ENCODE measurements around the gene HBP1. TPM values are rescaled to one million over a fixed set of nuclear protein-coding genes. Genes with fewer than 3 reads are reported as not detected.

HBP1 gene
- total RNA-seq, 1 donor from 2014 or later, result 50.9 TPM

- DNase-seq (ENCODE audit: low spot score), result no peak
- Mint-ChIP-seq H3K9me3 (ENCODE audit: unreplicated experiment) (no peaks in the 10 kb centered on the region), H3K4me1 (ENCODE audit: unreplicated experiment) (no peaks in the 10 kb centered on the region), H3K36me3 (ENCODE audit: low read depth, unreplicated experiment) (peaks cover 22% of the 10 kb centered on the region), H3K27ac (ENCODE audit: unreplicated experiment) (no peak overlapping the region), H3K27me3 (ENCODE audit: unreplicated experiment) (peaks cover 2% of the 10 kb centered on the region), H3K4me3 (ENCODE audit: unreplicated experiment) (no peak overlapping the region)
- no peak for TF ChIP-seq CTCF (IDR thresholded peaks at IDR 0.05; ENCODE audit: unreplicated experiment)
Observed at GRCh38 chr7:107207459-107207858, 38.7 kb downstream of the HBP1 start.

- Mint-ChIP-seq H3K27ac (ENCODE audit: unreplicated experiment) (no peak overlapping the region), H3K4me1 (ENCODE audit: unreplicated experiment) (no peaks in the 10 kb centered on the region), H3K9me3 (ENCODE audit: unreplicated experiment) (no peaks in the 10 kb centered on the region), H3K4me3 (ENCODE audit: unreplicated experiment) (no peak overlapping the region), H3K27me3 (ENCODE audit: unreplicated experiment) (peaks cover 2% of the 10 kb centered on the region), H3K36me3 (ENCODE audit: low read depth, unreplicated experiment) (peaks cover 22% of the 10 kb centered on the region)
- no peak for TF ChIP-seq CTCF (IDR thresholded peaks at IDR 0.05; ENCODE audit: unreplicated experiment)
- no peak for DNase-seq (ENCODE audit: low spot score)
Observed at GRCh38 chr7:107208024-107208521, 39.3 kb downstream of the HBP1 start.

GRCh38 chr7:107208563-107208962, 39.8 kb downstream of the HBP1 start:
- Mint-ChIP-seq H3K27me3 (ENCODE audit: unreplicated experiment) (peaks cover 2% of the 10 kb centered on the region), H3K4me1 (ENCODE audit: unreplicated experiment) (no peaks in the 10 kb centered on the region), H3K4me3 (ENCODE audit: unreplicated experiment) (no peak overlapping the region), H3K36me3 (ENCODE audit: low read depth, unreplicated experiment) (peaks cover 22% of the 10 kb centered on the region), H3K9me3 (ENCODE audit: unreplicated experiment) (no peaks in the 10 kb centered on the region), H3K27ac (ENCODE audit: unreplicated experiment) (no peak overlapping the region)
- no peak for DNase-seq (ENCODE audit: low spot score)
- TF ChIP-seq CTCF (IDR thresholded peaks at IDR 0.05; ENCODE audit: unreplicated experiment), result no peak

GRCh38 chr7:107209565-107209964, 40.8 kb downstream of the HBP1 start:
- H3K36me3 Mint-ChIP-seq (ENCODE audit: low read depth, unreplicated experiment), result peaks cover 22% of the 10 kb centered on the region
- peaks cover 2% of the 10 kb centered on the region for H3K27me3 Mint-ChIP-seq (ENCODE audit: unreplicated experiment)
- DNase-seq (ENCODE audit: low spot score), result no peak
- no peak overlapping the region for H3K4me3 Mint-ChIP-seq (ENCODE audit: unreplicated experiment)
- no peaks in the 10 kb centered on the region for H3K9me3 Mint-ChIP-seq (ENCODE audit: unreplicated experiment)
- H3K4me1 Mint-ChIP-seq (ENCODE audit: unreplicated experiment), result no peaks in the 10 kb centered on the region
- no peak overlapping the region for H3K27ac Mint-ChIP-seq (ENCODE audit: unreplicated experiment)
- no peak for TF ChIP-seq CTCF (IDR thresholded peaks at IDR 0.05; ENCODE audit: unreplicated experiment)

GRCh38 chr7:107210400-107210799, 41.6 kb downstream of the HBP1 start:
- no peak for TF ChIP-seq CTCF (IDR thresholded peaks at IDR 0.05; ENCODE audit: unreplicated experiment)
- H3K27ac Mint-ChIP-seq (ENCODE audit: unreplicated experiment), result no peak overlapping the region
- no peak for DNase-seq (ENCODE audit: low spot score)
- no peaks in the 10 kb centered on the region for H3K4me1 Mint-ChIP-seq (ENCODE audit: unreplicated experiment)
- peaks cover 2% of the 10 kb centered on the region for H3K27me3 Mint-ChIP-seq (ENCODE audit: unreplicated experiment)
- H3K36me3 Mint-ChIP-seq (ENCODE audit: low read depth, unreplicated experiment), result peaks cover 22% of the 10 kb centered on the region
- no peaks in the 10 kb centered on the region for H3K9me3 Mint-ChIP-seq (ENCODE audit: unreplicated experiment)
- H3K4me3 Mint-ChIP-seq (ENCODE audit: unreplicated experiment), result no peak overlapping the region

All from endothelial cell (in vitro differentiated cells).